ENCODE measurements around the gene LRRC26.

LRRC26 gene

DNA sequence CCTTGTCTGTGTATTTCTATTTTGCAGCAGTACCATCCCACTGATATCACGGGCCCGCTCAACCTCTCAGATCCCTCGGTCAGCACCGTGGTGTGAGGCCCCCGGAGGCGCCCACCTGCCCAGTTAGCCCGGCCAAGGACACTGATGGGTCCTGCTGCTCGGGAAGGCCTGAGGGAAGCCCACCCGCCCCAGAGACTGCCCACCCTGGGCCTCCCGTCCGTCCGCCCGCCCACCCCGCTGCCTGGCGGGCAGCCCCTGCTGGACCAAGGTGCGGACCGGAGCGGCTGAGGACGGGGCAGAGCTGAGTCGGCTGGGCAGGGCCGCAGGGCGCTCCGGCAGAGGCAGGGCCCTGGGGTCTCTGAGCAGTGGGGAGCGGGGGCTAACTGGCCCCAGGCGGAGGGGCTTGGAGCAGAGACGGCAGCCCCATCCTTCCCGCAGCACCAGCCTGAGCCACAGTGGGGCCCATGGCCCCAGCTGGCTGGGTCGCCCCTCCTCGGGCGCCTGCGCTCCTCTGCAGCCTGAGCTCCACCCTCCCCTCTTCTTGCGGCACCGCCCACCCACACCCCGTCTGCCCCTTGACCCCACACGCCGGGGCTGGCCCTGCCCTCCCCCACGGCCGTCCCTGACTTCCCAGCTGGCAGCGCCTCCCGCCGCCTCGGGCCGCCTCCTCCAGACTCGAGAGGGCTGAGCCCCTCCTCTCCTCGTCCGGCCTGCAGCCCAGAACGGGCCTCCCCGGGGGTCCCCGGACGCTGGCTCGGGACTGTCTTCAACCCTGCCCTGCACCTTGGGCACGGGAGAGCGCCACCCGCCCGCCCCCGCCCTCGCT lies 1.9 kb downstream of the LRRC26 start:
- no peak for DNase-seq (ENCODE audit: low read depth in 2 of 2)

DNA sequence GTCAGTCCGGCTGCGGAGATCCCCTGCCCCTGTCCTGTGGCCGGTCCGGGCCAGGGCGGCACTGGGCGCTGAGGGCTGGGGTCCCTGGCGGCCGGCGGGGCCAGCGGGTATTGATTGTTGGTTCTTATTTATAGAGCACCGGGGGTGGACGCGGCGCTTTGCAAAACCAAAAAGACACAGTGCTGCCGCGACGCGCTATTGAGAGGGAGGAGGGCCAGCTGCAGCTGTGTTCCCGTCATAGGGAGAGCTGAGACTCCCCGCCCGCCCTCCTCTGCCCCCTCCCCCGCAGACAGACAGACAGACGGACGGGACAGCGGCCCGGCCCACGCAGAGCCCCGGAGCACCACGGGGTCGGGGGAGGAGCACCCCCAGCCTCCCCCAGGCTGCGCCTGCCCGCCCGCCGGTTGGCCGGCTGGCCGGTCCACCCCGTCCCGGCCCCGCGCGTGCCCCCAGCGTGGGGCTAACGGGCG lies 2.5 kb downstream of the LRRC26 start:
- DNase-seq (ENCODE audit: low read depth in 2 of 2) = no peak

DNA sequence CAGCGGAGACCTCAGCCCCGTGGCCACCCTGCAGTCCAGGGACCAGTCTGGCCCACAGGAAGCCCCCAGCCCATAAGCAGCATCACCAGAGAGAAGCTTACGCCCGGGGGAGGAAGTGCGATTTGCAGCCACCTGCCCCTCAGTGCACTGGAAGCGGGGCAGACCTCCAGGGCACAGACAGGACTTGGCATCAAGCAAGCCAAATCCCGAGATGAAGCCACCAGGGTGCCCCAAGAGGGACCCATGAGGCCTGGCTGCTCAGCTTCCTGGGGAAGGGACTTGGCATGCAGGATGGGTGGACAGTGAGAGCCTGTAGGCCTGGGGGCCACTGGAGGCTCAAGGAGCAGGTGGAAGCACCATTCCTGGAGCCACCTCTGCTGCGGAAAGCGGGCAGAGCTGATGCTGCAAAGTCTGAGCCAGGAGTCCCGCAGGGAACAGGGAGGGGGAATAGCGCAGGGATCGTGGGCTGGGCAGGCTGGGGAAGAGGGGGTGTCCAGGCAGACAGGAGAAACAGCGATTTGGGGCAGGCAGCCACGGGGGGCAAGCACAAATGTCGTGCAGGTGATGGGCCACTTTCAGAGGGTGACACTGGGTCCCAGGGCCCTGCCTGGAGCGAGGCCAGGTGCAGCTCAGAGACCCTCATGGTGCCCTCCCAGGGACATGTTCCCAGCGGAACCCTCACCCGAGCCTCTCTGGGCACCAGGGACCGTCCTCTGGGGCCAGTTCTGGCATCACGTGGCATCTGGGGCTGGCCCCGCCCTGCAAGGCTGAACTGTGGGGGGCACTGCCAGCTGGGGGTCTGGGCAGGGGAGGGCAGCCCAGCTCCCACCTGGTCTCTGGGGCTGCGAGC lies 3.2 kb downstream of the LRRC26 start:
- no peak for DNase-seq (ENCODE audit: low read depth in 2 of 2)

DNA sequence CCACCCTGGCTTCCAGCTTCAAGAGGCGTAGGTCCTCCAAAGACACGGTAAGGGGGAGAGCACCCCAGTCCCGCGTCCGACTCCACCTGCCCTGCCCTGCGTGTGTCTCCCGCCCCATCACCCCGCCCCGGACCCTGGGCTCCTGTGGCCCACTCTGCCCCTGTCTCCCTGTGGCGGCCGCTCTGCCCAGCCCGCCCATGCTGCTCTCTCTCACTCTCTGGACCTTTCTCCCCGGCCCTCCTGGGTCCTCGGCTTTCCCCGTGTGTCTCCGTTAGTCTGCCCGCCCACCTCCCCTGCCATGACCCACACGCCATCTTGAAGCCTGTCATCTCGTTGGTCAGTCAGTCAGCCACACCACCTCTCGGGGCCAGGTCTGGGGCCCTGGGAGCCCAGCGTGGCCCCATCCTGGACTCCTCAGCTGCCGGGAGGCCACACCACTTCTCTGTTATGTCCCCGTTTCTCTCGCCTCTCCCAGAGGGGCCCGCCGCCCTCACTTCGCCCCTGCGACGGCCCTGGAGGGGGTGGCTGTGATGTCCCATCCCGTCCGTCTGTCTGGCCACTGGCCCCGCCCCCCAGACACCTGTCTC lies 4.5 kb downstream of the LRRC26 start:
- DNase-seq (ENCODE audit: low read depth in 2 of 2) = no peak

DNA sequence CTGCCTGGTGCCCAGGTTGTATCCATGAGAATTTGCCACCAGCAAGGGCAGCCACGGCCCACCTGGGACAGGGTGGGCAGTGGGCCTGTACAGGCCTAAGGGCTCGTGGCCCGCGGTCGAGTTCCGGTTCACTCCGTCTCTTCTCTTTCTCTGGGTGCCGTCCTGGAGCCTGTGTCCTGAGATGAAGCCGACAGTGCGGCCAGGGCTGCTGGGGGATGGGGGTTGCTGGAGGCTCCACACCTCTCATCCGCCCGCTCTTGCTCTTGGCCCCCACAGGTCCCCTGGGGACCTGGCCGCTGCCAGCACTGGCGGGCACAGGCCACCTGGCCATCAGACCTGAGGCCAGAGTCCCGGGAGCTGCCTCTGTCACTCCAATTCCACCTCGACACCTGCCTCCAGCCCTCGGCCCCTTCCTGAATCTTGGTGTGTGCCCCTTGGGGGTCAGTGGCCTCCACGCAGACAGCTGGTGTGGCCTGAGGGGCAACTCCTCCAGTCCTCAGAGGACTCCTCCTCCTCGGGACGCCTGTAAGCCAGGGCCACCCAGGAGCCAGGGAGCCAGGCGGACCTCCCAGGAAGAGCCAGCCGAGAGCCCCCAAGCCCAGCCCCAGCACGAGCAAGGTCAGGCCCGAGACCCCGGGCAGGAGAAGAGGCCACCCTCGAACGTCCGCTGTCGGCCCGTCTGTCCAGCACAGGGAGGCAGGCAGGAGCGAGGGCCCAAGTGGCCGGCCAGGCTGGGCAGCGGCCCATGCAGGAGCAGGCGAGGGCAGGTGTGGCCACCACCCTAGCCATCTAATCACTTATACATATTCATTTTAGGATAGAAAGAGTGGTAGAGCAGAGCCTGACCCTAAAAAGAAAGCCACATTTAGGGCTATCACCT lies 5.2 kb downstream of the LRRC26 start:
- DNase-seq (ENCODE audit: low read depth in 2 of 2) = no peak

DNA sequence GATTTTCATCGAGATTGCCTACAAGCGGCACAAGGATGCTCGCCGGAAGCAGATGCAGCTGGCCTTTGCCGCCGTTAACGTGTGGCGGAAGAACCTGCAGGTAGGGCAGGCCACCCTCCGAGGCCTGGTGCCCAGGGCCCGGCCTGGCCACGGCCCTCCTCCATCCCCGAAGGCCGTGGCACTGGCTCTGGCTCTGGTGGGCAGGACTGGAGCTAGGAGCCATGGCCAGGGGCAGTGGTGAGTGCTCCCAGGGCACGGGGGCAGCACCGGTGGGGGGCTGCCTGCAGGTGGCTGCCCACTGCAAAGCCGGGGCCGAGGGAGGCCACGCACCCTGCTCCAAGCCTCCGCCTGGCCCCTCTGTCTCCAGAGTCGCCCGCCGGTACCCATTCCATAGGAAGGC lies 6.0 kb downstream of the LRRC26 start:
- no peak for DNase-seq (ENCODE audit: low read depth in 2 of 2)

DNA sequence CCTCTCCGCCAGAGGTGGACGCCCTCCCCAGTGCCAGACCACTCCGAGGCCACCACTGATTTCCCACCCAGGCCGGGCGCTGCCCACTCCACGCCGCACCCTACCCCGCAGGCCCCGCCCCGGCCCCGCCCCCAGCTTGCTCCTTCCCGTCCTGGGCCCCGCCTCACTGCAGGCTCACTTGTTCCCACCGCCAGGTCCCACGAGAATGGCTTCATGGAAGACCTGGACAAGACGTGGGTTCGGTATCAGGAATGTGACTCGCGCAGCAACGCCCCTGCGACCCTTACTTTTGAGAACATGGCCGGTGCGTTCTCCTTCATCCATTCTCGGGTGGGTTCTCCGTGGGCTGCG lies 6.5 kb downstream of the LRRC26 start:
- no peak for DNase-seq (ENCODE audit: low read depth in 2 of 2)

DNA sequence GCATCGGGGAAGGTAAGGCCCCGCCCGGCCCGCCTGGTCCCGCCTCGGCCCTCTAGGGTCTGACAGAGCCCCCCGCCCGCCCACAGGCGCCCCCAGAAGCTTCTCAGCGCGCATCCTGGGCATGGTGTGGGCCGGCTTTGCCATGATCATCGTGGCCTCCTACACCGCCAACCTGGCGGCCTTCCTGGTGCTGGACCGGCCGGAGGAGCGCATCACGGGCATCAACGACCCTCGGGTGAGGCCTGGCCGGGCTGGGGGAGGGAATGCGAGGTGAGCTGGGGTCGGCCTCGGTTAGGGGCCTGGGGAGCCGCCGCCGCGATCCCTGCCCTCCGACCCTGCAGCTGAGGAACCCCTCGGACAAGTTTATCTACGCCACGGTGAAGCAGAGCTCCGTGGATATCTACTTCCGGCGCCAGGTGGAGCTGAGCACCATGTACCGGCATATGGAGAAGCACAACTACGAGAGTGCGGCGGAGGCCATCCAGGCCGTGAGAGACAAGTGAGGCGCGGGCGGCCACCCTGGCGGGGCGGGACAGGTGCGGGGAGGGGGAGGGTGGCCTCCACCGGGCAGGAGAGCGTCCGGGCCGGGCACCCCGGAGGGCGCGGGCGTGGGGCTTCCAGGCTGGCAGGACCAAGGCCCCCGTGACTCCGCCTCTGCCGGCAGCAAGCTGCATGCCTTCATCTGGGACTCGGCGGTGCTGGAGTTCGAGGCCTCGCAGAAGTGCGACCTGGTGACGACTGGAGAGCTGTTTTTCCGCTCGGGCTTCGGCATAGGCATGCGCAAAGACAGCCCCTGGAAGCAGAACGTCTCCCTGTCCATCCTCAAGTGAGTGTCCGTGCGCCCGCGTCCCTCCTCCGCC lies 7.1 kb downstream of the LRRC26 start:
- DNase-seq (ENCODE audit: low read depth in 2 of 2) = no peak

DNA sequence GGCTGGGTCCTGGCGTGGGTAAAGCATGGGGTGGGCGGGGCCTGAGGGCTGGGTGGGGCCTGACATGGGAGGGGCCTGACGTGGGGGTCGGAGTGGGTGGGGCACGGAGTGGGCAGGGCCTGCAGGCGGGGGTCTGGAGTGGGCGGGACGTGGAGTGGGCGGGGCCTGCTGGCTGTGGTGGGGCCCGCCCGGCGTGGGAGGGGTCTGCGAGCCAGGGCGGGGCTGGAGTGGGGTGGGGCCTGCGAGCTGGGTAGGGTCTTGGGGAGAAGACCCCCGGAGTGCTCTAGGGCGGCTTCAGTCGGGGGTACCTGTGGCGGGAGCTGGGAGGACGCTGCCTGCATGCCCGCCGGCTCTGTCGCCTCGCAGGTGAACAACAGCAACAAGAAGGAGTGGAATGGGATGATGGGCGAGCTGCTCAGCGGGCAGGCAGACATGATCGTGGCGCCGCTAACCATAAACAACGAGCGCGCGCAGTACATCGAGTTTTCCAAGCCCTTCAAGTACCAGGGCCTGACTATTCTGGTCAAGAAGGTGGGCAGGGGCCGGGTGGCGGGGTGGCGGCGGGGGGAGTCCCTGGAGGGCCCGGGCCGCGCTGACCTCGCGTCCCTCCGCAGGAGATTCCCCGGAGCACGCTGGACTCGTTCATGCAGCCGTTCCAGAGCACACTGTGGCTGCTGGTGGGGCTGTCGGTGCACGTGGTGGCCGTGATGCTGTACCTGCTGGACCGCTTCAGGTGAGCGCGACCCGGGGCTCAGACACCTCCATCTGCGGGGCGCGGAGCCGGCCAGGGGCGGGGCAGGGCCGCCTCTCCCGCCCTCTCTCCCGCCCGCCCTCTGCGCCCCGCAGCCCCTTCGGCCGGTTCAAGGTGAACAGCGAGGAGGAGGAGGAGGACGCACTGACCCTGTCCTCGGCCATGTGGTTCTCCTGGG lies 8.0 kb downstream of the LRRC26 start:
- DNase-seq (ENCODE audit: low read depth in 2 of 2) = no peak

DNA sequence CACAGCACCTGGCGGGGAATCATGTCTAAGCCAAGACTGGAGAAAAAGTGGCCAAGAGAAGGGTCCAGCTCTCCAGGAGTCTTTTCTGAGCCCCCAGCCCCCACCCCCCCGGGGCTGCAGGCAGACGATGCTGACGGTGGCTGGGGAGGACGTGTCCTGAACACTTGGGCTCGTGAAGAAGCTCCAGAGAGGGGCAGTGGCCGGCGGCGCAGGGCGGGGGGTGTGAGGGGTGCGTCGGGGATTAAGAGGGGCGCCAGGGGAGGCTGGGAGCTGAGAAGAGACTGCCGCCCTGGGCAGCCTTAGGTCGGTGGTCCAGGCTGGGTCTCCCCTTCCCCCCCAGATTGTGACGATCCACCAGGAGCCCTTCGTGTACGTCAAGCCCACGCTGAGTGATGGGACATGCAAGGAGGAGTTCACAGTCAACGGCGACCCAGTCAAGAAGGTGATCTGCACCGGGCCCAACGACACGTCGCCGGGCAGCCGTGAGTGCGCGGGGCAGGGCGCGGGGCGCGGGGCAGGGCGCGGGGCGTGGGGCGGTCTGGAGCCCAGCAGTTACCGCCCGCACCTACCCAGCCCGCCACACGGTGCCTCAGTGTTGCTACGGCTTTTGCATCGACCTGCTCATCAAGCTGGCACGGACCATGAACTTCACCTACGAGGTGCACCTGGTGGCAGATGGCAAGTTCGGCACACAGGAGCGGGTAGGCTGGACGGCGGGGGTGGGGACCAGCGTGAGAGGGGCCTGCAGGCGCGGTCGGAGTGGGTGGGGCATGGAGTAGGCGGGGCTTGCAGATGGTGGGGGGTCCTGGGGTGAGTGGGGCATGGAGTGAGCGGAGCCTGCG lies 8.9 kb downstream of the LRRC26 start:
- DNase-seq (ENCODE audit: low read depth in 2 of 2) = no peak

DNA sequence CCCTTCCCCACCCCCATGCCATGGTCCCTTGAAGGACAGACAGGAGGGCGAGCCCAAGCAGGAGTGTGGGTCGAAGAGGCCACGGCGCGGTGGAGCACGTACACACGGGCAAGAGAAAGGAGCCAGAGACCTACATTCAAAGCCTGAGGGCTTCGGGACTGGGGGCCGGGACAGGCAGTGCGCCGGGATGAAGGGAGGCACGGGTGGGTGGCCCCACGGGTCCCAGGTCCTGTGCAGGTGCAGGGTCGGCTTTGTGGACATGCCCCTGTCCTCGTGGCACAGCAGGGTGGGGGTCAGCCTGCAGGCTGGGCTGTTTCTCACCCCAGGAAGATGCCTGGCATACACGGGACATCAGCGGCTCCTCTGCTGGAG lies 9.8 kb downstream of the LRRC26 start:
- DNase-seq (ENCODE audit: low read depth in 2 of 2) = no peak

DNA sequence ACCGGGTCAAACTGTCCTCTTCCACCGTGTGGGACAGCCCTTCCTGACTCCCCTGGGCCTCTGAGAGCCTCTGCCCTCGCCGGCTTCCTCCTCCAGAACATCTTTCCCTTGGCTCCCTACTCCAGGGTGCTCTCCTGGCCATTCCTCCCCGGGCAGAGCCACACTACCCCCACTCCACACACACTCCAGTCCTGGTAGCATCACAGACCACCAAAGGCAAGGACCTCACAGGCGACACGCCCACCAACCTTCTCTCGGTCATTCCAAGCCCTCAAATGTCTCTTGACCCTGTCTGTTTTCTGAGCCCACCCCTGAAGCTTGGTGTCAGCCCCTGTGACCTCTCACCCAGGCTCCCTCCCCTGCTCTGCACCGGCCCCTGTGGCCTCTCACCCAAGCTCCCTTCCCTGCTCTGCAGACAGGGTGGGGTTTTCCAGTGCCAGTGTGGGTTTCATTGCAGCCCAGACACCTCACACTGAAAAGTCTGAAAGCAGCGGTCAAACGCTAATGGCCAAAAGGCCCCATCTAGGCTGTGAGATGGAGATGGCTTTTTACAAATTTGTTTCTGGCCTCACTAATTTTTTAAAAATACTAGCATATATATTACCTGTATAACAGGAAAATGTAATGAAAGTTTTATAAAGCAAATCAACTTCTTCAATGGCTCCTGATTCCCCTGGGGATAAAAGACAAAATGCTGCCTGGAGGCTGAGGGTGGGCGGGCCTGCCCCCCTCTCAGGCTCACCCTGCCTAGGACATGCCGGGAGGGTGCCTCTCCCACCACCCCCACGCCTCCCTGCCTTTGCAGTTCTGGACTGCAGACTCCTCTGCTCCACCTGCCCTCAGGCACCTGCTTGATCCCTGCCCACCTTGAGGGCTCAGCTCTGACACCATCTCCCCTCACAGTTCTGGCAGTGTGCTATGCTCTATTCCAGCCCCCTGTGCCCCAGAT lies 10.5 kb downstream of the LRRC26 start:
- DNase-seq (ENCODE audit: low read depth in 2 of 2) = no peak

DNA sequence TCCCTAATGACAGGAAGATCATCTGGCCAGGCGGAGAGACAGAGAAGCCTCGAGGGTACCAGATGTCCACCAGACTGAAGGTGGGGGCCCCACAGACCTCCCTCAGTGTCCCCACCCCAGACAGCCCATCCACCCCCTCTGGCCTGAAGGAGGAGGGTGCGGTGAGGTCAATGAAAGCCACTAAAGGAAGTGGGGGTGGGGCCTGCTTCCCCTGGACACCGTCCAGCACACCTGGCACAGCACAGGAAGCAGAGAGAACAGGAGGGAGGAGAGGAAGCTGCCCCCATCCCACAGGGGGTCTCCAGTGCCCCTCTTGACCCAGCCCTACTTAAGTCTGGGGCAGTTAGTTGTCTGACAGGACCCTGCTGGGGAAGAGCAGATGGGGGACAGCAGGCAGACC lies 11.2 kb downstream of the LRRC26 start:
- no peak for DNase-seq (ENCODE audit: low read depth in 2 of 2)

DNA sequence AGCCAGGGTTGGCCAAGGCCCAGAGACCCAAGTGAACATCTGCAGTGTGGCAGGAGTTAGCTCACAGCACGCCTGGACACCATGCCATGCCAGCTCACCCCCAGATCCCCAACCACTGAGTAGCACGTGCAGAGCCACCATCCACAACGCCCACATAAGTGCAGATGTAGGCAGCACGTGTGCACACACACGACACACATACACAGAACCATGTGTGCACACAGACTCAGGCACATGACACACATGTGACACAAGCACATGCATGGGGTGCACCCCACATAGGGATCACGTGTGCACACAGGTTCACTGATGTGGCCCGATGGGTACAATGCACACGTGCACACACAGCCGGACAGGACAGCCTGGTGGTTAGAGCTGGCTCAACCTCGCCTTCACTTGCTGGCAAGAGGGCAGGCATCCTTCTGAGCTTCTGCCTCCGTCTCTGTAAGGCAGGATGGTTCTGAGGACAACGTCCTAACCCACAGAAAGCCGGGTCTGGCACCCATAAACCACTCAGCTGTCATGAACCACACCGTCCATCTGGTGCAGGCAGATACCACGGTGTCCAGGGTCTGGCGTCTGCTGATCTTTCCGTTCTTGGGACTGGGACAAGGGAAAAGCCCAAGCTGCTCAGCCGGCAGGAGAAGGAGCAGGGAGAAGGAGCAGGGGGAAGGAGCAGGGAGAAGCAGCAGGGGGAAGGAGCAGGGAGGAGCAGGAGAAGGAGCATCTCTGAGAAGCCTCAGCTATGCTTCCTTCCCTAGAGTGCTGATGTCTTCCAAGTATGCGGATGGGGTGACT lies 12.0 kb downstream of the LRRC26 start:
- no peak for DNase-seq (ENCODE audit: low read depth in 2 of 2)

DNA sequence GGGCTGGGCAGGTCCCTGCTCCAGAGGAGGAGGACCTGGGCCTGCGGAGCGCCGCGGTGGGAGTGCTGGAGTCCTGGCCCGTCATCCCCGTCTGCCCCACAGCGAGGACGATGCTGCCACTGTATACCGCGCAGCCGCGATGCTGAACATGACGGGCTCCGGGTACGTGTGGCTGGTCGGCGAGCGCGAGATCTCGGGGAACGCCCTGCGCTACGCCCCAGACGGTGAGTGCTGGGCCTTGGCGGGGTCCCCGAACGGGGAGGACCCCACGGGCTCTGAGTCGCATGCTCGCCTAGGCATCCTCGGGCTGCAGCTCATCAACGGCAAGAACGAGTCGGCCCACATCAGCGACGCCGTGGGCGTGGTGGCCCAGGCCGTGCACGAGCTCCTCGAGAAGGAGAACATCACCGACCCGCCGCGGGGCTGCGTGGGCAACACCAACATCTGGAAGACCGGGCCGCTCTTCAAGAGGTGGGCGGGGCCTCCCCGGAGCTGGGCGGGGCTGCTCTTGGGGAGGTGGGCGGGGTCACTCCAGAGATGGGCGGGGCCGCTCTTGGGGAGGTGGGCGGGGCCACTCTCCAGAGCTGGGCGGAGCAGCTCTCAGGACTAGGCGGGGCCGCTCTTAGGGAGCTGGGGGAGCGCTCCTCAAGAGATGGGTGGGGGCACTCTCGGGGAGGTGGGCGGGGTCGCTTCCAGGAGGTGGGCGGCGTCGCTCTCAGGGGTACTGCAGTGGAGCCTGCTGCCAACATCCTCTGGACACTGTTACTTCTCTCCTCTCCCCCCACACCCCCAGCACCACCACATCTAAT lies 13.1 kb downstream of the LRRC26 start:
- DNase-seq (ENCODE audit: low read depth in 2 of 2) = peak; percentile 50 to 58

DNA sequence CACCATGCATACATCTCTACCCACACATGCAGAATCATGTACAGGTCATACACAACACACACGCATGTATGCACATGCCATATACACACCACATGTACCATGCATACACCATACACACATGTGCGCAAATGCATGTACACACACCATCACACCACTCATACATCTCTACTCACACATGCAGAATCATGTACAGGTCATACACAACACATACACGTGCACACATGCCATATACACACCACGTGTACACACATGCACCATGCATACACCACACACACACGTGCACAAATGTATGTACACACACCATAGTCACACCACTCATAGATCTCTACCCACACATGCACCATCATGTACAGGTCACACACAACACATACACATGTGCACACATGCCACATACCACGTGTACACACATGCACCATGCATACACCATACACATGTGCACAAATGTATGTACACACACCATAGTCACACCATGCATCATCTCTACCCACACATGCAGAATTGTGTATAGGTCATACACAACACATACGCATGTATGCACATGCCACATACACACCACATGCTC lies 16.9 kb downstream of the LRRC26 start:
- no peak for DNase-seq (ENCODE audit: low read depth in 2 of 2)

Measured in stimulated activated CD8-positive, alpha-beta memory T cell treated with anti-CD3 and anti-CD28 coated beads, Interleukin-2, amount 100 ng/mL, for 48 hours (primary cell).